Right atrium auricular region (tissue), 2 donors: ENCODE results near the gene TMCO5A. TPM values are rescaled to one million over a fixed set of nuclear protein-coding genes. Genes with fewer than 3 reads are reported as not detected.

Source experiments
- DNase-seq: peaks from one replicate; pipeline ENCODE4 v3.0.0-alpha.2; 2019; ENCODE audit warnings: low spot score
- H3K27ac ChIP-seq, 2 donors: fragments of 200-600 bp; sonication (generic); 1 replicate in 1 of 2; 2 replicates in 1 of 2; pipeline ENCODE4 v1.5.1; 2016 to 2019
- H3K27me3 ChIP-seq, 2 donors: fragments of 200-600 bp; sonication (generic); one replicate each; pipeline versions ENCODE4 v1.5.1 to v1.6.0; 2017 to 2019
- H3K36me3 ChIP-seq: fragments of 200-600 bp; sonication (generic); one replicate; pipeline ENCODE4 v1.5.1; 2016
- H3K4me1 ChIP-seq, 2 donors: fragments of 200-600 bp; sonication (generic); one replicate each; pipeline versions ENCODE4 v1.5.1 to v1.6.0; 2017 to 2019
- H3K4me3 ChIP-seq, 2 donors: fragments of 200-600 bp; sonication (generic); 1 replicate in 1 of 2; 2 replicates in 1 of 2; pipeline ENCODE4 v1.5.1; 2017 to 2019; ENCODE audit warnings: mild to moderate bottlenecking in 1 of 2, moderate library complexity in 1 of 2
- H3K9me3 ChIP-seq, 2 donors: fragments of 200-600 bp; sonication (generic); one replicate each; pipeline ENCODE4 v1.5.1; 2019
- CTCF ChIP-seq, 2 donors: fragments of 200-600 bp; sonication (generic); IDR thresholded peaks; one replicate each; pipeline ENCODE4 v1.5.1; 2019; ENCODE audit warnings: antibody characterized with exemption in 2 of 2
- total RNA-seq, 2 donors: library from RNA; depleted of rRNA; stranded (reverse); fragments of >200 nt; gene quantifications; one replicate each; pipeline ENCODE4 v1.1.0, GENCODE V29; 2016

Gene TMCO5A
- total RNA-seq, 2 donors from 2014 or later: not detected

DNA sequence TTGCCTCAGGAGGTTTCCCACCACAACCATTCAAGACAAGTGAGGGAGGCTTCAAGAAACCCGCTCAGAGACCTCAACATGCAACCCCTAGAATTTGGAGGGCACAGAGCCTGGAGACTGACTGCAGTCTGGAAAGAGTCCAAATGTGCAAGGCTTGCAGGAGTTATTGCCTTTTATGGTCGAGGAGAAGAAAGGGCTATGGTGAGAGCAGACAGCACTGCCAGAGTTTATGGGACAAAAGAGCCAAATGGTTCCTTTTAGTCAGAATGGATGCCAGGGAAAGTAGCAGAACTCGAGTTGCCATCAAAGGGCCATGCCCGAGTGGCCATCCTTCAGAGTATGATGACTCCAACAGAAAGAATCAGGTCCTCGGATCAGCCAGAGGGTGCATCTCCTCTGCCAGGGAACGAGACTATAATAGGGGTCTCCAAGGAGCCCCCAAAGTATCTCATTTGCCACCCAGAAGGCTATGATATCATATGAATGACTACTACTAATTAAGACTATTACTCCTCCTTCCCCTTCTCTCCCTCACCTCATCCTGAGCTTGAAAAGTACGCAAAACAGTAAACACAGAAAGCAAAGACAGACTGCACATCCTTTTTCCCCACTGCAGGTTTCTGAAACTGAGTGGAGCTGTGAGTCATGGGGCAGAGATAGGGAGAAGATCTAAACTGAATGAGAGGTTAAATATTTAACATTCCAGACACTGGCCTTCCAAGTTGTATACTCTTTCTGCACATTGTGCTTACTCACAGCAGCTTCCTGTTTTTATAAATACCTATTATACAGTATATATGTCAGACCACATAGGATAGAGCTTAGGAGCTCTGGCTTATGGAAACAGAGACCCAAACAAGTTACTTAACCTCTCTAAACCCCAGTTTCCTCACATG lies 33.9 kb upstream of the TMCO5A start:
- H3K4me1 ChIP-seq: no peaks in the 10 kb centered on the region
- H3K36me3 ChIP-seq: no peaks in the 10 kb centered on the region
- H3K4me3 ChIP-seq: no peak overlapping the region
- no peaks in the 10 kb centered on the region for H3K27me3 ChIP-seq
- TF ChIP-seq CTCF (IDR thresholded peaks at IDR 0.05): no peak
- no peak for DNase-seq
- H3K9me3 ChIP-seq: no peaks in the 10 kb centered on the region
- H3K27ac ChIP-seq: no peak overlapping the region

DNA sequence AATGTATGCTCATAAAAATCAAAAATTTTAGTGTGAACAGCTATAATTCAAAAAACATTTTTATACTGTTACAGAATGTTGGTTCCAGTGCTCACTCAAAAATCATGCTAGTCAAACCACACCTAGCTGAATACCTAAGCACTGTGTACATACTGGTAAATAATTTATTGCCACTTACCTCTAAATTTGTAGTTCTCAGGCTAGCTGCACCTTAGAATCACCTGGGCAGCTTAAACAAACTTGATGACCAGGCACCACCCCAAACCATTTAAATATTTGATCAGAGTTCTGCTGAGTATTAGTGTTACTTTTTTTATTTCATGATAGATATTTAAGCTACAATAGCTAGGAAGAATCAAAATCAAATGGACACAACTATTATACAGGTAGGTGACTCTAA lies 32.3 kb upstream of the TMCO5A start:
- no peak overlapping the region for H3K4me3 ChIP-seq
- no peaks in the 10 kb centered on the region for H3K9me3 ChIP-seq
- H3K27ac ChIP-seq: no peak overlapping the region
- no peak for DNase-seq
- no peaks in the 10 kb centered on the region for H3K27me3 ChIP-seq
- no peak for TF ChIP-seq CTCF (IDR thresholded peaks at IDR 0.05)
- no peaks in the 10 kb centered on the region for H3K4me1 ChIP-seq
- no peaks in the 10 kb centered on the region for H3K36me3 ChIP-seq

DNA sequence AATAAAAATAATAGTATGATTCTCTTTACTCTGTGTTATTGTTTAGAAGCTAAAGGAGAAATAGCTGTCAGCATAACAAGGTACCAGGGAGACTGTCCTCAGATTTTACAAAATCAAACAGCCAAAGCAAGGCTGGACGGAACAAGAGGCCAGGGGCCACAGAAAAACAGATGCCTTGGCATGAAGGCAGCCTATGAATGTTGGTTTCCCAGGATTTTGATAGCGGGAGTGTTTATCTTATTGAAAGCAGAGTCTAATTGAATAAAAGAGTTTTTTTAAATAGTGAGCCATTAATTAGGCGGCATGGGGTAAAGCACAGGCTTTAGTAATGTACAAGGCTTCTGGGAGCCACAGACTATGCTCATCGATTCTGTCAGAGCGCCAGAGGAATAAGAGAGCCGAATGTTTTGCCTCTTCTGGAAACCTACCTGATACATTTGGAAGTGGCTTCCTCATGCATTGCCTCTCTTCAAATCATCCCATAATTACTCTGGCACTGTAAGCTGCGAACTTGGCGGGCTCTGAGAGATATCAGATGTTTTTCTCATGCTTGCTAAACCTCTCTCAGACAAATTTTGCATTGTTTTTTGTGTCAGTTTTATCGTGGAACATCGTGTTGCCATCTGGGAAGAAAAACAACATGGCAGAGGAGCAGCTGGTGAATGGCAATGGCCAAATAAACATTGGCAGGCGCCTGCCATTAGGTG lies 30.4 kb upstream of the TMCO5A start:
- no peak for TF ChIP-seq CTCF (IDR thresholded peaks at IDR 0.05)
- Histone ChIP-seq H3K9me3 (no peaks in the 10 kb centered on the region), H3K27me3 (no peaks in the 10 kb centered on the region), H3K36me3 (no peaks in the 10 kb centered on the region), H3K27ac (no peak overlapping the region), H3K4me1 (no peaks in the 10 kb centered on the region), H3K4me3 (no peak overlapping the region)
- DNase-seq: no peak

- Histone ChIP-seq H3K27me3 (no peaks in the 10 kb centered on the region), H3K27ac (no peak overlapping the region), H3K36me3 (no peaks in the 10 kb centered on the region), H3K4me3 (no peak overlapping the region), H3K4me1 (no peaks in the 10 kb centered on the region), H3K9me3 (no peaks in the 10 kb centered on the region)
- TF ChIP-seq CTCF (IDR thresholded peaks at IDR 0.05): no peak
- no peak for DNase-seq
Observed at GRCh38 chr15:37907136-37907535, 27.3 kb upstream of the TMCO5A start.

GRCh38 chr15:37921527-37922385 lies 12.7 kb upstream of the TMCO5A start:
- Histone ChIP-seq H3K4me3 (no peak overlapping the region), H3K4me1 (no peaks in the 10 kb centered on the region), H3K36me3 (no peaks in the 10 kb centered on the region), H3K27me3 (no peaks in the 10 kb centered on the region), H3K9me3 (no peaks in the 10 kb centered on the region), H3K27ac (no peak overlapping the region)
- no peak for DNase-seq
- no peak for TF ChIP-seq CTCF (IDR thresholded peaks at IDR 0.05)
